GM18520 (cell line): ENCODE measurements around the gene NAGK.
"Not testable (repeated sequence)": the region's sequence is repeated elsewhere in the genome, so short reads cannot be mapped to it uniquely, and the experiment has no call there.

Experiments used
- ATAC-seq: cut with Tn5 transposase; IDR thresholded peaks from one replicate; pipeline ENCODE4 v1.9.1; 2021; ENCODE audit not compliant: unreplicated experiment

Gene NAGK

DNA sequence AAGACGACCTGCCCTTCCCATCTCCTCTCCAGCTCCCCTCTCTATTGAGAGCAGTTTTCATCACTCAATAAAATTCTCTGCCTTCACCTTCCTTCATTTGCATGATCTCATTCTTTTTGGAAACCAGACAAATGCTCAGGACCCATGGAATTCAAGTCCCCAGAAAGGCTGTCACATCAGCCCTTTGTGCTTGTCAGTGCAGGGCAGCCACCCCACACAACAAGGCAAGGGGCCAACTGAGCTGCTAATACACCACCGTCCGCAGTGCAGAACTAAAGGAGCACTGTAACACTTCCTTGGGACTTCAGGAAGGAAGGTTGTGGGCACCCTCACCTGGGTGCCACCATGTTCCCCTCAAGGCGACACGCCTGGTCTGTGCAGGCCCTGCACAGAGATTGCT is 35.4 kb downstream of the NAGK start:
- no peak for ATAC-seq

DNA sequence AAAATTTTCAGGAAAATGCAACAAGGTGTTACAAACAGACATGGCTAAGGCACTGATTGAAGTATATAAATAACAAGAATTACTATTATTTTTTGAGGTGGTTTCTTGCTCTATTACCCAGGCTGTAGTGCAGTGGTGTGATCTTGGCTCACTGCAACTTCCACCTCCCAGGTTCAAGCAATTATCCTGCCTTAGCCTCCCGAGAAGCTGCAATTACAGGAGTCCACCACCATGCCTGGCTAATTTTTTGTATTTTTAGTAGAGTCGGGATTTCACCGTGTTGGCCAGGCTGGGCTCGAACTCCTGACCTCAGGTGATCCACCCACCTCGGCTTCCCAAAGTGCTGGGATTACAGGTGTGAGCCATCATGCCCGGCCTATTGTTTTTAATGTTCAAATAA is 38.0 kb downstream of the NAGK start:
- not testable (repeated sequence) for ATAC-seq

DNA sequence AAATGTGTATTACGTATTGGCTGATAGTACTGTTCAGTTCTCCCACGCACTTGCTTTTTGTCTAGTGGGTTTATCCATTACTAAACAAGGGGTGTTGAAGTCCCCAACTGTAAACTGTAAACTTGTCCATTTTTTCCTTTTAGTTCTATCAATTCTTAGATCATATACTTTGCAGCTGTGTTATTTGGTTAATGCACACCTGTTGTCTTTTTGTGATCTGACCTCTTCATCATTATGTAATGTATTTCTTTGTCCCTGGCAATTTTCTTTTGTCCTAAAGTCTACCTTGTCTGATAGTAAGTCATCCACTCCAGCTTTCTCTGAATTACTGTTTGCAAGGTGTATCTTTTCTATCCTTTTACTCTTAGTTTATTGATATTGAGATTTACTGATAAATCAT is 39.6 kb downstream of the NAGK start:
- no peak for ATAC-seq

- no peak for ATAC-seq
Observed at GRCh38 chr2:71113843-71114242, 45.4 kb downstream of the NAGK start.

- no peak for ATAC-seq
Observed at GRCh38 chr2:71117063-71117462, 48.6 kb downstream of the NAGK start.

DNA sequence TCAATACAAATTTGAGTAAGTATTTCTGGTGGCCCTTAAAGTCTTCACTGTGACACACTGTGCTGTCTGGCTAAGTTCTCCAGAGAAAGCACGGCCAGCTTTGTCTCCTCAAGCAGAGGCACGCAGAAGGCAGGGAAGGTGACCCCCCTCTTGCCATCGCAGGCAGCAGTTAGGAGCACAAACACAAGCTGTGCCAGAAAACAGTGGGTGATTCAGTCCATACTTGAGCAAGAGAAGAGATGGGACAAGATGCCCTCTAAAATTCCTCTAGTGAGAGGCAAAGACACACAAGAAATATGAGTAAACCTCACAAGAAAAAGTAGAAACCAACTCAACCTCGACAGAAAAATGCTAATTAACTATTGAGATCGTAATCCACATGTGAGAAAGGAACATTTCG is 51.7 kb downstream of the NAGK start:
- ATAC-seq: no peak

- ATAC-seq: no peak
Observed at GRCh38 chr2:71121479-71121878, 53.0 kb downstream of the NAGK start.

- ATAC-seq: no peak
Observed at GRCh38 chr2:71122387-71123298, 54.2 kb downstream of the NAGK start.

DNA sequence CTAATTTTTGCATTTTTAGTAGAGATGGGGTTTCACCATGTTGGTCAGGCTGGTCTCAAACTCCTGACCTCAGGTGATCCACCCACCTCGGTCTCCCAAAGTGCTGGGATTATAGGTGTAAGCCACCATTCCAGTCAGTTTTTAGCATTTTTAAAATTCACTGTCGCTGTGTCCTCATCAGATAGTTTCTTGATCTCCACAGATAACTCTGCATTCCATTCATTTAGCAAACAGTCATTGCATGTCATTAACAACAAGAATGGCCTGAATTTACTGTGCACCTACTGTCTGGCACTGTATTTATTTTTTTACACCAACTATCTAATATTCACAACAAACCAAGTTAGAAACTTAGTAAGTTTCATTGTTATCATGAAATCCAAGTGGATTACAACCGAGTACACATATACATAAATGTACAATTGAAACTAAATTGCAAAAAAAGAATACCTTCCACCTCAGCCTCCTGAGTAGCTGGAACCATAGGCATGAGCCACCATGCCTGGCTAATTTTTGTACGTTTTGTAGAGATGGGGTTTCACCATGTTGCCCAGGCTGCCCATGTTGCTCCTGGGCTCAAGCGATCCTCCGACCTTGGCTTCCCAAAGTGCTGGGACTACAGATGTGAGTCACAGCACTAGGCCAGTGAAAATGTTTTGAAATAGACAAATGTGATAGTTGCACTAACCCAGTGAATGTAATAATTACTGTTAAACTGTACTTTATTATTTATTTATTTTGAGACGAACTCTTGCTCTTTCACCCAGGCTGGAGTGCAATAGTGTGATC is 57.3 kb downstream of the NAGK start:
- ATAC-seq: no peak

DNA sequence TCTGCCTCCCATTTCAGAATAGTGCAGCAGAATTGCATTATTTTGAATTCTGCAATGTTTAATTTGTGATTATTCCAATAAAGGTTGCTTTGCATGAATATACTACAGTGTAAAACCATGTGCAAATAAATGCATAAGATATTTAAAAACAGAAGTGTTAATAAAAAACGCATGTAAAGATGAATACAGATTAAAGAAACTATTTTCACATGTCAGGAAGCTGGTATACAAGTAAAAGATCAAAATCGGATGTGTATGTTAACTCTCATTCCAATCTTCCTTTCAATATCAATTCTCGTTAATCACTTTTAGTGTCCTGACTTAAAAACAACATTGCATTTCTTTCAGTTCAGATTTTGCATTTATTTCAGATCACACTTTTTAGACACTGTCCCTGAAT is 58.5 kb downstream of the NAGK start:
- ATAC-seq: no peak
